Activated naive CD4-positive, alpha-beta T cell treated with anti-CD3 and anti-CD28 coated beads, Interleukin-2, amount 50 U/mL, for 16 hours (primary cell): ENCODE measurements around the gene OXNAD1.

Experiments used
- DNase-seq: peaks from one replicate; pipeline ENCODE4 v3.0.0-alpha.2; 2020

OXNAD1 gene

DNA sequence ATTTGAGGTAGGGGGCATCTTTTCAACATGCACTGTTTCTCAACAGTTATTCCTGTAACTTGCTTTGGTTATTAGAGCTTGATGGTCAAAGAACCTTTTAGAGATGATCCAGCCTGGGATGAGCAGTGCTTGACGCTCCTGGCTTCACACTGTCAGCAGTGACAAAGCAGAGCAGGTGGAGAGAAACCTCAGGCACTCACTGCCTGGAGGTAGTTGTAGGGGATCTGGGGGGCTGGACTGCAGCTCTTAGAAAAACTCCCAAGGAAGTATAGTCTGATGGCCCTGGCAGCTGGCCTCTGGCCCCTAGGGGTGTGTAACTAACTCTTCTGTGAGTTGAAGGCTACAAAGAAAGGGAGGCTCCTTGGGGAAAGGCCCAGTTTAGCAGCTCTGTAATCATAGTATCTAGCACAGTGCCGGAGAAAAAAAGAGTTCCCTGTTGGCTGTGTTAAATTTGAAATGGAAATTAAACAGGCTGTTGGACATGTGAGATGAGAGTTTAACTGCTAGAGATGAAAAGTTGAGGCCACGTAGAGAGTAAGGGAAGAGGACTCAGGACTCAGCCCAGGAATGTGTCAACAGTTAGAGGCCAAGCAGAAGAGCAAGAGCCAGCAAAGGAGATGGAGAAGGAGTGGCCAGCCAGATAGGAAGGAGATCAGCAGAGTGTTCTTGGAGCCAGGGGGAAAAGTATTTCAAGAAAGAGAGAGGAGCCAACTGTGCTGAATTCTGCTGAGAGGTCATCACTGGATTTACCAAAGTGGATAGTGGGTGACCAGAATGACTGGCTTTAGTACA is 14.2 kb downstream of the OXNAD1 start:
- no peak for DNase-seq

DNA sequence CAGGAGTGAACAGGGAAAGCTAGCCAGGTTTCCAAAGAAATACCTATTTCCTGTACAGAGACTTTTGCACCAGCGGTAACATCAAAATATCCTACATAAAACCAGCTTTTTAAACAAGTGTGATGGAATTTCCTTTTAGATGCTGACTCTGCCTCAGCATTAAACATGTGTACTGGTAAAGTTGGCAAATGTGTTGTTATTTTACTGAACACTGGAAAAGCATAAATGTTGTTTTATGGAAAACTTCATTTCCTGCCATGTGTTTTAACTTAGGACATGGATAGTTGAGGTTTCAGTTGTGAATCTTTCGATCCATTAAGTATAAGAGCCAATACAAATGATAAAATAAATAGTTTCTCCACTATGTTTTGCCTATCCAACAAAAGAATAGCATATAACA is 15.7 kb downstream of the OXNAD1 start:
- no peak for DNase-seq

DNA sequence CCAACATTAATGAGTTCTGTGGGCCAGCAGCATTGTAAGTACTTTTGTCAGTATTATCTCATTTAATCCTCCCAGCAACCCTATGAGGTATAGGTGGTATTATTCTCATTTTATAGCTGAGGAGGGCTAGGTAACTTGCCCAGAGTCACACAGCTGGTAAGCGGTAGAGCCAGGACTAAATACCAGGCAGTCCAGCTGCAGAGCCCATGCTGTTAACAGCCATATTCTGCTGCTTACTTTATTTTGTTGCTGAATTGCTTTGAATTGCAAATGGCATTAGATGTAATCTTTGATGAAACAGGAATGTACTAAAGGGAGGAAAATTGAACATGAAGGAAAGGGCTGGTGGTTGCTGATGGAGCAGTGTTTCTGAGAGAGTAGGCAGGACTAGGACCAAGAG is 19.6 kb downstream of the OXNAD1 start:
- DNase-seq: no peak

DNA sequence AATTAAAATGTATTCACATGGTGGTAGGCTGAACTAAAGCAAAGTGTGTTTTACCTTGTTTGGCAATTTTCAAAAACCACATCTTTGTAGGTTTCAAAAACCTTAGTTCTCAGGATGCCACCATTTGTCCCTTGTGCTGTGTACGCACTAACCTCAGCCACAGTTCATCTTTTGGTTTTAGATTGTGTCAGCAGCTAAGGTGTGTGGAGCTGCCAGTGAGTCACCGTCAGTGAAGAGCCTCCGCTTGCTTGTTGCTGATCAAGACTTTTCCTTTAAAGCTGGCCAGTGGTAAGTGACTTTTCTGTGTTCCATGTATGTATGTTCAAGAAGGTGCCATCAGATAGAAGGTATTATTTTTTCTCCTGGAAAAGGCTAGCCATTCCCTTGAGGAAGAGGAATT is 21.1 kb downstream of the OXNAD1 start:
- peak; percentile 70 for DNase-seq

DNA sequence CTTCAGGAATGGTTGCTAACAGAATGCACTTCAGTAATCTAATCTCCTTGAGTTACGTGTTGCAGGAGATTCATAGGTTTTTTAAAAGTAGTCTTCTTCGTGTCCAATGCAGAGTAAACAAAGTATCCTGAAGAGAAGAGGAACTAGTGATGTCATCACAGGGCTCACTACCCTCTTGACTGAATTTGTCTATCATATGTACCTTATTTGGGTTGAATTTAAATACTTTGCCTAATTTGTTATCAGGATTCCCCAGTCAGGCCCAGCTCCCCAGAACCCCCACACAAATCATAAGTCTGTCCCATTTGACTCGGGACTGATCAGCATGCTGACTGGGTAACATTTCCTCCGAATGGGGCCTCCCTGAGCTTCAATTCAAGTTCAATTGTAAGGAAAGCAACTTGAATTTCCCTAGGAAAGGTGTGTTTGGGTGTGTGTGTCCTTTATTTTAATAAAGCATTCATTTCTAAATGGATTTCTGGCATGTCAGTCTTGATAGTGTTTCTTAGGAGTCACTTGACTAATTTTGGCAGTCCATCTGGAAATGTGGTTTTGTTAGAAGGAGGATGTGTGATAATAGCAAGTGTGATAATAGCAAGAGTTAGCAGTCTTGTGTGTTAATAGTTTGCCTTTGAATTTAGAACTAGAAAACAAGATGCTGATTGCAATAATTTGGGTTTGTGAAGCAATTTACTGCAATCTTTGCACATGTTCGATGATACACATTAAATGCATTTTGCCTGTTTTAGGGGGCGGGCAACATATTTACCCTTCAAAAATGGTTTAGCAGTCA is 21.9 kb downstream of the OXNAD1 start:
- no peak for DNase-seq

DNA sequence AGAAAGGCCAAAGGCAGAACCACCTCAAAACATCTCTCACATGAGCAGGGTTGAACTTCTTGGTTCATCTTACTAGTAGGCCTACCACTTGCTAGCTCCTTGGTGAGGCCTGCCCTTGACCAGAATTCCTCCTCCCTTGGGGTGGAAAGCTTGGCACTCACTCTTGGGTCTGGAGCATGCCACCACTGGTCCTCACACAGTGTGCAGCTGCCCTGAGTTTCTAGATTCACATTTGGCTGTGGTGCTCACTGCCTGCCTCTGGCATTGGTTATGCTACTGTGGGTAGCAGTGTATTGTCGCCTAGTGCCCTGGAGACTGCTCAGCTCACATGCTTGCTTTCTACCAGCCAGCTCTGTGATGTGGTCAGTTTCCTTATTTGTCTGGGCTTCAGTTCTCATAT is 23.7 kb downstream of the OXNAD1 start:
- DNase-seq: no peak

DNA sequence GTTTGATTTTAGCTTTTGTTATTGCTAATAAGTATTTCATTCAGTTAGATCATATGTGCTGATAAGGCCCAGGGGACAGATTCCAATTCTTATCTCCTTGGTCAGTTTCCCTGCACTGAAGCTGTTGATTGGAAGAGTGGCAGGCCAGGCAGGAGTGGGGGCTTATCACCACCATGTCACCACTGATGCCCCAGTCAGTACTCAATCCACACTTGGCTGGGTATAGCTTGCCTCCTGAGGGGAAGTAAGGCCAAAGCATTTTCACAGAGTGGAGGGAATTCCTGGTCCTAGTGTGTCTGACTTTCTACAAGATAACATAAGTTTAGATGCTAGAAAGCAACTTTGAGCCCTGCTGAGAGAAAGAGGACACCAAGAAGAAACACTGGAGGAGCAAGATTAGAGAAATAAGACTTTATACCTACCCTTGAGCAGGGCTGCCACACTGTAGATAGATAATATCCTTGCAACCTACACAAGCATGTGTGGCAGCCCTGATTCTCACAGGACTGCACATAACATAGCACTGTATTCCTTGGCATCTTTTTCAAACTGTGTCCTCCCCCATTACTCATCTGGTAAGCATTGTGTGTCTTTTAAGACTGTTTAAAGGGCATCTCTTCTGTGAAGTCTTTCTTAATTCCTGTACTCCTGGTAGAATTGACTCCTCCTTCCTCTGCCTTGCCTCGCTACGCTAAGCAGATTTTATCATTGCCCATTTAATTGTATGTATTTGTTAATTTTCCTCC is 24.3 kb downstream of the OXNAD1 start:
- DNase-seq: no peak

DNA sequence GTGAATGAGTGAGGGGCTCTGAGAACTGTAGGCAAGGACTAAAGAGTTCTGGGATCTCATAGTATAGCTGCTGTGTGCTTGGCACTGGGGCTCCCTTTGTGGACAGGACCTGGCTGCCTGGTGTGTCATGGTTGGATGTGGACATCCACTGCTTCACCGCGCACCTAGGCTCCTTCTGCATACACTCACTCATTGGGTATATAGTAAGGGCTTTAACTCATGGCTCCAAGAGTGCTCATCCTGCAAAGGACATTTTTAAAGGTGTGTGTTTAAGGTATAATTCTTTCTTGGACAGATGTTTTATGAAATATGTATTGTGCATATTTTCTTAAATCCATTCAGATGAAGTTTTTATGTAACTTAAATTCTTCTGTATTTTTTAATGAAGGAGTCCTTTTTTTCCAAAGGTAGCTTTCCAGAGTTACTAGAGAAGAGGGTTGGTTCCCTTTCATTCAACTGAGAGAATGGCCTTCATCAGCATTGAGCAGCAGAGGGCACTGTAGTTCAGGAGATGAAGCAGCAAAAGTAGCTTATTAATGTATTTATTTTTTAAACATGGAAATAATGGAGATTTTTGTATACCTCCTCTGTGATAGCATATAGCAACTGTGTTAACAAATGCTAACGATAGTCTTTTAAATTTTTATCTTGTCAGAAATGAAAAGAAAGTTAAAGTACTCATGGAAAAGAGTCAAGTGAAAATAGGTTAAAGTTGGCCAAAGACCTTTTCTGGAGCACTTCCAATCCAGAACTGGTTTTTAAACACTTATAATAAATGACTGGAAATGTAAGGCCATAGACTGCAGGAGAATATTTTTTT is 25.2 kb downstream of the OXNAD1 start:
- peak; percentile 58 for DNase-seq

DNA sequence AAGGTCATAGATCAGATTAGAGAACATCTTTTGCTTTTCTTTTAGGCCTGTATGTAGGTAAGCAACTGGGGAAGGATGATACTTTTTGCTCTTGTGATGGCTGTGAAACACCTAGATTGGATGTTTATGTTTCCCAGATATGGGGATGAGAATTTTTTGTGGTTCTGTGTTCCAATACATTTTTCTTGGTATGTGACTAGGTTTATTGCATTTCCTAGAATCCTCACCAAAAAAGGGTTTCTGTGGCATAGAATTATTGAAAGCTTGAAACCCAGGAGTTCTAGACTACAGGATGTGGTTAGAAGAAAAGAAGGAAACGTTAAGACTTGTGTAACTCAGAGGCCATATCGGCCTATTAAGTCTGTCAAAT is 25.8 kb downstream of the OXNAD1 start:
- DNase-seq: no peak

DNA sequence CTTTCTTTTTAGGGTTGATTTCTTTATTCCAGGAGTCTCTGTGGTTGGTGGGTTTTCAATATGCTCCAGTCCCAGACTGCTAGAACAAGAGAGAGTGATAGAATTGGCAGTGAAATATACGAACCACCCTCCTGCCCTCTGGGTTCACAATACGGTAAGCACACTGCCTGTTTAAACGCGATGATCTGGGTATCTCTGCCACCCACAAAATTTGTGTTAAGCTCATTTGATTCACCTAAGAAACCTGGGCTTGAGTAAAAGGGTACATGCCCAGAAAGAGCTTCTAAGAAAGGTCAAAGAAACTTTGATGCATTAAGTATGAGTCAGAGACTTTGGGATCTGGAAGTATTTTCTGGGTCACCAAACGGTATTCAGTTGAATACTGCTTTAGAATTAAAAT is 29.8 kb downstream of the OXNAD1 start:
- peak; percentile 18 for DNase-seq

DNA sequence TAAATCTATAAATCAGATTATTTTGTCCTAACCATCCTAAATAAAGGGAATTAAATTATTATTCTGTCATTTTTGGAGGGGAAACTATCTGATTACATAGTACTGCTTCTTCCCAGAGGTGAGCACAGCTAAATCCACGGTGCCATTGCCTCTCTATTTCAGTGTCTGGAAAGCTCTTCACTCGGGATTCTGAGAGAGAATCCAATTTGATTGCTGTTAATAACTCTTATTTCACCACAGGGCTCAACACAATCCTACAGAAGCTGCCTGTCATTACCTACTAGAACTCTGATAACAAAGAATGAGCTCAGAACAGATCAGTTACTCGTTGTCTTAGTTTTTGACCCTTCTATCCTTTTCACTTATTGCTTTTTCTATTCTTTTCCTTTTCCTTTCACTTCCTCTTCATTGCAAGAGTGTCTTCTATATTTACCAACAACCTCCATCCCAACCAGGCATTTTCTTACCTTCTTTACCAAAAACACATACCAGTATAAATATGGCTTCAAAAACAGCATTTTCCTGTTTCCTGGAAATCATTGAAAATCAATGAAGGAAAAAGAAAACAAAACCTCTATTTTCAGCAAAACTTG is 30.4 kb downstream of the OXNAD1 start:
- no peak for DNase-seq

DNA sequence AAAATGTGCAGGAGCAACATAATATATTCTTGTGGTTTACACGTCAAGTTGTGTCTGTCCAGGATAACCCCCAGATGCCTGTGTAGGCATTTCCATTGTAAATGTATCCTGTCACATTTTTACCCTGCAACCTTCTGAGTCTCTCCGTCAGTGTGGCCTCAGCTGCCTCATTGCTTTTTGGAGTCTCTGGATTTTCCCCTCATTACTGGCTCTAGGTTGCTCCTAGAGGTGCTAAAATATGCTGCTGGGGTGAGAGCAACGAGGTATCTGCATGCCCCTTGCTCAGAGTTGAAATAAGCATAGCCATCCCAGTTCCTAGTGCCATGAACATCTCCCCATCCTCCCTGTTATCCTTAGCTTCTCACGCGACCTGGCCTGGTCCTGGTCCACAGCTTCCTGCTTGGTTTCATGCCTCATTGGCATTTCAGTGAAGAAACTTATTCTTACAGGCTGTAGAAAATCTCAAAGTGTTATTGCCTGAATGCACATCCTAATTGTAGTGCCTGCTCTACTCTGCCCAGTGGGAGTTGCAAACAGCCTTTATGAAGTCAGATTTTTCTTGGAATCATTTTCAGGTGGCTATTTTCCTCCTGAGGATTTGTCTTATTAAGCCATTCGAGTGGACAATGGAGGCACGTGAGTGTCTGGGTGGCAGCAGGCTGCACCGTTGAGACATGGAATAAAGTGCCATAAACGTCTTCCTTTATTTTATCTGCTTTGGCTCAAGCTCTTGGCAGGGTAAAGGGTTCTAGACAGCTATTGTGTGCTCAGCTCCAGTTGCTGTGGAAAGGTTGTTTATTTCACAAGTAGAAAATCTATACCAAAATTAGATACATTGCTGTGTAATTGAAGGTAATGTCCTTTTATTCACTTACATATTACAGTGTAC is 33.2 kb downstream of the OXNAD1 start:
- no peak for DNase-seq

DNA sequence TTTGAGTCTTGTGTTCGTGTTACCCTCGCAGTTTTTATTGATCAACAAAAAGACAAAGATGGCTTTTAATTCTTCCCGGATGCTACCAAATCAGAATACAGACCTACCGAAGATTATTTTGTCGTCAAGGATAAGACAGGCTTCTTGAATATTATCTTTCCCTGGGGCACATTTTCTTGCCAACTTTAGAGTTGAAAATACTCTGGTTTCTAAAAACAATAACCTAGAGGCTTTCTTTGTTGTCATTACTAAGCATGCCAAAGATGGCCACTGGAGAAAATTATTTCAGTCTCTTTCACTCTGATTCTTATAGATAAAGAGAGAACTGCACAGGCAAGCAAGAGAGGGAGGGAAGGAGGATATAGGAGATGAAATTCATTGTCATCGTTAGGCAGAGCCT is 33.9 kb downstream of the OXNAD1 start:
- no peak for DNase-seq

DNA sequence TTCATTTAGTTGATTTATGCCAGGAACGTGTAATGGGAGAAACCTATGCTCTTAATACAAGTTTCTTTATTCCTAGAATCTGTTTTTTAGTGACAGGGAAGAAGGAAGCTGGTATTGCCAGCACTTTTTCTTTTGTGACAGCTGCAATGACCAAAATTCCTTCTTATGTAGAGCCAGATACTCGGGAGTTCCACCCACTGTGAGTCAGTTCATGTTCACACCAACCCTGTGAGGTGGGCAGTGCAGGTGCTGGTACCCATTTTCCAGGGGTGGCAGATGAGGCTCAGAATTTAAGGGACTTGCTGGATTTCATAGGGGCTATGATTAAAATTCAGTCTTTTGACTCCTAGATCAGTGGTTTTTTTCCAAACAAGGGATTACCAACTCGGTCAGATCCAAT is 34.7 kb downstream of the OXNAD1 start:
- DNase-seq: no peak

DNA sequence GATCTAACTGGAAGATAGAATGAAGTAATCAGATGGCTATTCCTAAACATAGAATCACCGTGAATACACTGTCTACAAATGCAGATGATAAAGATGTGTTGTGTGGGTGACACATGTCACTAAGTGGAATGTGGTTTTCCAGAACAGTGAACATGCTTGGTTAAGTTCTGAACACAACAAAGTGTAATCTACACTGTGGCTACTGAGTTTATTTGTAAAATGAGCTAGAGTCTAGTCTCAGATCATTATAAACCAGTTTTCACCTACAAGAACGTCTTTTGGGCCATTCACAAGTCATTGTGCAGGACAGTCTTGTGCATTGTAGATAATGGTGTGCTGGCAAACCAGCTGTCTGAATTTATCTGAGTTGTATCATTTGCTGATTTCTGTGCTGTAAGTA is 35.3 kb downstream of the OXNAD1 start:
- DNase-seq: no peak

DNA sequence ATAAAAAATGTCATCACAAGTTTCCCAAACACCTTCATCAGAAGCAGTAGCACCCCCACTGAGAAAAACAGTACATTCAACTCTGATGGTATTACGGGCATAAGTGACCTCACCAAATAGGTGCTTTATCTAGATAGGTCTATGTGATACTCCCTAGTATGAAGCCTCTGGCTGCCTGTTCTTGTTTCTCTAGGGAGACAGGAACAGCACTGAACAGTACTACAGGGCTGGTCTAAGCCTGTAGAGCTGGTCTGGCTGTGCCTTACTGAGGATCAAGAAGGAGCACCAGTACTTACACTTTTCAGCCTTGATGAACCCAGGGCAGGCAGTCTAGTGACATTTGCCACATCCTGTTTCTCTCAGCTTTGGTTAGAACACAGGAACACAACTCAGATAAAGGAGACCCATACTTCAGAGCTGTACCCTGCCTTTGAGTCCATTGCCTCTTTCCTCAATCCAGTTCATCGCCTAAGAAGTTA is 35.9 kb downstream of the OXNAD1 start:
- DNase-seq: no peak

DNA sequence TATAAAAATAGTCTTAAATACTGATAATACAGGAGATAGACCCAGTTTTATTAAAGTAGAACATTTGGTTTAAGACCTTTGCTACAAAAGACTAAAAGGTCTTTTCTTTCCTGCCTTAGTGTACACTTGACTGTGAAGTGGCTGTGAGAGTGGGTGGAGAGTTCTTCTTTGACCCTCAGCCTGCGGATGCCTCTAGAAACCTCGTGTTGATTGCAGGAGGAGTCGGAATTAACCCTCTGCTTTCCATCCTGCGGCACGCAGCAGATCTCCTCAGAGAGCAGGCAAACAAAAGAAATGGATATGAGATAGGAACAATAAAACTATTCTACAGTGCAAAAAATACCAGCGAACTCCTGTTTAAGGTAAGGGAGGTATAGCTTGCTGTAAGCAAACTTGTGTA is 36.5 kb downstream of the OXNAD1 start:
- no peak for DNase-seq

DNA sequence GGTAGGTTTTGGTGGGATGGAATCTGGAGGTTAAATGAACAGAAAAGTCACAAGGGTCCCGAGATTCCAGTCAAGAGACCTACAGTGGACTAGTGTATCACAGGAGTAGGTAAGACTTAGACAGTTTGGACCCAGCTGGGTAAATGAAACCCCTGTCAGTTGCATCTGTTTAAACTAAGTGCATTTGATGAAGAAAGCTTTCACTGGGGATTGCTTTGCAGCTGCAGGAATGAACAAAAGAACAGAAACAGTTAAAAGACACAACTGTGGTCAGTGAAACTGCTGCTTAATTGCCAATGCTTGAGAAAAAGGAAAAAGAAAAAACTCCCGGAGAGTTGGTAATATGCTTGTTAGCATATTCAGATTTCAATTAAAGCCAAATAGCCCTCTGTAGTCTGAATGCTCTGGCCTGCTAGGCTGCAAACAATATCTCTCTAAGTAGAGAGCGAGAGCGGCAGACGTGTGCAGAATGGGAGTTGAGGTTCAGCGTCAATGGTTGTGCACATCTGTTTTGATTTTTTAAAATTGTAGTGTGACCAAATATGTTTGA is 37.1 kb downstream of the OXNAD1 start:
- DNase-seq: no peak

DNA sequence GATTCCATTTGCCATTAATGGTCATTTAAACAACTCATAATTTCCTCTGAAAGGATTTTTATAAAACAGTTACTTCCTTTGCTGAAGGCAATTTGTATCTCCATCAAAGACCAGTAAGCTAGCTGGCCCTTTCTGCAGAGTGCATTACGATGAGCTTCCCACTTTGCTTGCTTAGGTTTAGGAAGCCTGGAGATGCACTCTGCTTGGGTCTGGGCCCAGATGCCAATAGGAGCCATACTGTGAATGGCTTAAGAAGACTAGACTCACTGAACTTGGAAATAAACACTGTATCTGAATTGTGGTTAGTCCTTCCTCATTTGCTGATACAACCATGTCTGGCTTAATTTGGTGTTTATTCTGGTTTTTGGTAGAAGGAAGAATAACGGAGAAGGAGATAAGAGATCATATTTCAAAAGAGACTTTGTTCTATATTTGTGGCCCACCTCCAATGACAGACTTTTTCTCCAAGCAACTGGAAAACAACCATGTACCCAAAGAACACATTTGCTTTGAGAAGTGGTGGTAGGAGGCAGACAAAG is 38.1 kb downstream of the OXNAD1 start:
- no peak for DNase-seq
